Smooth muscle cell (in vitro differentiated cells): ENCODE data around the gene CHMP5. TPM values are rescaled to one million over a fixed set of nuclear protein-coding genes. Genes with fewer than 3 reads are reported as not detected.
A peak's percentile ranks its signal among the peaks of the same experiment; 100 is the strongest.

ENCODE experiments used
- DNase-seq: peaks from one replicate; lab custom pipeline; 2025; ENCODE audit not compliant: unreplicated experiment; lab: John Stamatoyannopoulos, UW
- H2AFZ ChIP-seq: fragments of 200-600 bp; sonication (generic); 2 replicates; pipeline ENCODE4 v1.6.0; 2016; ENCODE audit warnings: antibody characterized with exemption, low read depth, mild to moderate bottlenecking
- H3F3A ChIP-seq: fragments of 200-600 bp; sonication (generic); 2 replicates; pipeline ENCODE4 v1.6.0; 2017; ENCODE audit warnings: antibody characterized with exemption, low read depth
- H3K27ac ChIP-seq: fragments of 200-600 bp; sonication (generic); 2 replicates; pipeline ENCODE4 v1.5.1; 2016; ENCODE audit warnings: low read depth, mild to moderate bottlenecking
- H3K27me3 ChIP-seq: fragments of 200-600 bp; sonication (generic); 2 replicates; pipeline ENCODE4 v1.6.1; 2016; ENCODE audit warnings: low read depth, mild to moderate bottlenecking
- H3K36me3 ChIP-seq: fragments of 200-600 bp; sonication (generic); 2 replicates; pipeline ENCODE4 v1.5.1; 2016; ENCODE audit warnings: low read depth
- H3K4me1 ChIP-seq: fragments of 200-600 bp; sonication (generic); 2 replicates; pipeline ENCODE4 v1.5.1; 2016; ENCODE audit warnings: low read depth
- H3K4me2 ChIP-seq: fragments of 200-600 bp; sonication (generic); 2 replicates; pipeline ENCODE4 v1.6.0; 2016; ENCODE audit warnings: mild to moderate bottlenecking
- H3K4me3 ChIP-seq: fragments of 200-600 bp; sonication (generic); 2 replicates; pipeline ENCODE4 v1.5.1; 2016; ENCODE audit warnings: mild to moderate bottlenecking
- H3K79me2 ChIP-seq: fragments of 200-600 bp; sonication (generic); 2 replicates; pipeline ENCODE4 v1.6.0; 2016; ENCODE audit warnings: low read depth, mild to moderate bottlenecking
- H3K9ac ChIP-seq: fragments of 200-600 bp; sonication (generic); 2 replicates; pipeline ENCODE4 v1.6.0; 2016; ENCODE audit warnings: low read depth
- H3K9me3 ChIP-seq: fragments of 200-600 bp; sonication (generic); replicated peaks from 2 replicates; pipeline ENCODE4 v1.5.1; 2016; ENCODE audit warnings: low read depth
- H4K20me1 ChIP-seq: fragments of 200-600 bp; sonication (generic); 2 replicates; pipeline ENCODE4 v1.6.0; 2016; ENCODE audit warnings: low read depth
- CTCF ChIP-seq: fragments of 200-600 bp; sonication (generic); IDR thresholded peaks from 2 replicates; pipeline ENCODE4 v1.5.1; 2017; ENCODE audit warnings: borderline replicate concordance, mild to moderate bottlenecking, antibody characterized with exemption; ENCODE audit not compliant: insufficient read depth, poor library complexity, severe bottlenecking
- WGBS: methylation state at CpG from one replicate; pipeline ENCODE4 v1.1.7; 2016; ENCODE audit warnings: low lambda C conversion rate; 5-methylcytosine and 5-hydroxymethylcytosine counted together
- polyA plus RNA-seq: library from polyadenylated mRNA; unstranded; fragments of >200 nt; fragmentation: Nextera tagmentation; extraction: Ambion mirVana; gene quantifications from 2 replicates; pipeline ENCODE4 v1.2.1, GENCODE V29; 2016
- total RNA-seq: library from RNA; depleted of rRNA; stranded (reverse); fragments of >200 nt; gene quantifications from 2 replicates; pipeline ENCODE4 v1.2.3, GENCODE V29; 2014

Gene CHMP5
- total and polyA plus RNA-seq, 2 experiments from 2014 or later = 99.3 to 112 TPM

GRCh38 chr9:33263131-33264002 lies 1.5 kb upstream of the CHMP5 start:
- peak overlapping the region; percentile 98 for H3K4me3 ChIP-seq
- H4K20me1 ChIP-seq = no peaks in the 10 kb centered on the region
- H3K4me2 ChIP-seq = peak overlapping the region; percentile 94
- 6% methylated on average over 24 of the region's 25 CpGs for WGBS
- H3K9ac ChIP-seq = peak overlapping the region; percentile 78
- H3F3A ChIP-seq = no peaks in the 10 kb centered on the region
- TF ChIP-seq CTCF = no peak
- peaks cover 12% of the 10 kb centered on the region for H3K4me1 ChIP-seq
- H3K27ac ChIP-seq = no peak overlapping the region
- DNase-seq = no peak
- peak overlapping the region; percentile 96 for H2AFZ ChIP-seq
- peaks cover 29% of the 10 kb centered on the region for H3K79me2 ChIP-seq
- no peaks in the 10 kb centered on the region for H3K27me3 ChIP-seq
- H3K9me3 ChIP-seq = no peaks in the 10 kb centered on the region
- peaks cover 32% of the 10 kb centered on the region for H3K36me3 ChIP-seq

GRCh38 chr9:33264003-33264472 lies 811 bp upstream of the CHMP5 start:
- no peaks in the 10 kb centered on the region for H3F3A ChIP-seq
- no peaks in the 10 kb centered on the region for H4K20me1 ChIP-seq
- H3K36me3 ChIP-seq = peaks cover 30% of the 10 kb centered on the region
- no peaks in the 10 kb centered on the region for H3K27me3 ChIP-seq
- no peak for DNase-seq
- peaks cover 12% of the 10 kb centered on the region for H3K4me1 ChIP-seq
- H3K9ac ChIP-seq = peak overlapping the region; percentile 78
- peak overlapping the region; percentile 96 for H2AFZ ChIP-seq
- H3K4me3 ChIP-seq = peak overlapping the region; percentile 98
- no peaks in the 10 kb centered on the region for H3K9me3 ChIP-seq
- under 1% methylated on average over 37 of the region's 37 CpGs for WGBS
- H3K79me2 ChIP-seq = peaks cover 29% of the 10 kb centered on the region
- no peak for TF ChIP-seq CTCF
- no peak overlapping the region for H3K27ac ChIP-seq
- H3K4me2 ChIP-seq = peak overlapping the region; percentile 94

- H2AFZ ChIP-seq = no peak overlapping the region
- H3K27me3 ChIP-seq = no peaks in the 10 kb centered on the region
- no peak for DNase-seq
- H3K4me3 ChIP-seq = peak overlapping the region; percentile 98
- TF ChIP-seq CTCF = no peak
- peak overlapping the region; percentile 86 for H3K9ac ChIP-seq
- no peaks in the 10 kb centered on the region for H4K20me1 ChIP-seq
- H3F3A ChIP-seq = no peaks in the 10 kb centered on the region
- WGBS = 48% methylated on average over 8 of the region's 13 CpGs
- H3K9me3 ChIP-seq = no peaks in the 10 kb centered on the region
- H3K27ac ChIP-seq = peak overlapping the region; percentile 67
- H3K4me1 ChIP-seq = peaks cover 12% of the 10 kb centered on the region
- H3K79me2 ChIP-seq = peaks cover 29% of the 10 kb centered on the region
- H3K4me2 ChIP-seq = peak overlapping the region; percentile 98
- peaks cover 17% of the 10 kb centered on the region for H3K36me3 ChIP-seq
Observed at GRCh38 chr9:33265211-33265865, 489 bp downstream of the CHMP5 start.
